ENCODE measurements around the gene PRICKLE1.

PRICKLE1 gene
- total RNA-seq, result 0 to 0.14 reads per million in 2 donors

DNA sequence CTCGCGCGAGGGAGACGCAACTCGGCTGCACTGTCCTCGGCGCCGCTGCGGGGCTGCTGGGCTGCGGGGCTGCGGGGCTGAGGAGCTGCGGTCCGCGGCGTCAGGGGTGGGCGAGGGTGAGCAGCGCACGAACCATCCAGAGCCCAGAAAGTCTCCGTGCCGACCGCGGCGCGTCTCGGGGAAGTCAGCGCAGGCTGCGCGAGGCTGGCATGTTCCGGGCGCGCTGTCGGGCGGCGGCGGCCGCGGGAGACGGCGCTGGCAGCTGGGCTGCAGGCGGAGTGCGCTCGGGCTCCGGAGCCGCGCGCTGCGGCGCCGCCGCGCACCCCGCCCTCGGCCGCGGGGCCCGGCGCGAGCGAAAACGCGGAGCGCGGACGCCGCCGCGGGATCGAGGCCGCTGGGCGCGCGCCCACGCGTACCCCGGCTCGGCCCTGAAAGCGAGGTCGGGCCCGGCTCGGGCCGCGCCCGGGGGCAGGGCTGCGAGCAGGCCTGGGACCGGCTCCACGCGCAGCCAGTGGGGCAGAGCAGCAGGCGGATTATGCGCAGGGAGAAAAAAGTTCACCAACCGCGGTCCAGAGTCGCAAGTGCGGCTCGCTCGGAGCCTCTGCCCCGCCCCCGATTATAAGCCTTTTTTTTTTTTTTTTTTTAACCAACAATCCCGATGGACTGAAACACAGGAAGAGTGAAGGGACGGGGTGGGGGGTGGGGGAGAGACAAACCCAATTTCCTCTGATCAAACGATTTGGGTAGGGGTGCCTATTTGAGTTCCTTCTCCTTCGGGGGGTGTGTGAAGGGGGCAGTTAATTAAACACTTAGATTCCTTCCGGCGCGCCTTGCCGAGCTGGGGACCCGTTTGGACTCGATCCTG lies at the start of gene PRICKLE1:
Gene PRICKLE1, minus strand, starts transcription at position 282 of the 865 bp plus-strand sequence. CDS start 117,230 bp downstream, outside the sequence.
- DNase-seq, result no peak

- DNase-seq, result no peak
Observed at GRCh38 chr12:42638697-42639096, 49.2 kb upstream of the PRICKLE1 start.

DNA sequence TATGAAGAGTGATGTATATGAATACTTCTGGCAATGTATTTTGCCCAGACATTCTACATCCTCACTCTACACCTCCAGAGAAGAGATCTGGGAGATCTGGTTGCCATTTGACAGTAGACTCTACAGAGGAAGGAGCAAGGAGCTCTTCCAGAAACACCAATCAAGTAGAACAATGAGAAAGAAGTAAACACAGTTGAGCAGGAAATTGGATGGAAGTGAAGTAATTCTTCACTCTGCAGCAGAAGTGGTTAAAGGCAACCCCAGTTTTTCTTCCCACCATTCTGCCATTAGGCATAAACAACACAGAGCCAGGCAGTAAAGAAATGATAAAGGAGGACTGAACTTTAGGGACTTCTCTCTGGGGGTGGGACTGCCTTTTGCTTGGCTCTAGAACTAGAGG lies 48.5 kb upstream of the PRICKLE1 start:
- no peak for DNase-seq

GRCh38 chr12:42636993-42637392 lies 47.4 kb upstream of the PRICKLE1 start:
- DNase-seq, result no peak

GRCh38 chr12:42633594-42633993 lies 44.0 kb upstream of the PRICKLE1 start:
- DNase-seq, result no peak

DNA sequence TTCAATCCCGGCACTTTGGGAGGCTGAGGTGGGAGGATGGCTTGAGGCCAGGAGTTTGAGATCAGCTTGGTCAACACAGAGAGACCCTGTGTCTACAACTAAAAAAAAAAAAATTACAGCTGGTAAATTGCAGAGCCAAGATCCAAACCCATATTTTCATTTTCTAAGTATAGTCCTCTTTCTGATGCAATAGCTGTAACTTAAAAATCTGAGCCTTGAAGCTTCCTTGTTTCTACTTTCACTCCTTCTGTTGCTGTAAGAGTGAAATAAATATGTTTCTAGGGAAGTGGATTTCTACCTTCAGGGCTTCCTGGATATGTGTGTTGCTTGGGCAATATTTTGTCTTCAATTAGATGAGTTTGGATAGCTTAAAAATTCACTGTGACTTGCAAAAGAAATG lies 42.0 kb upstream of the PRICKLE1 start:
- DNase-seq, result no peak

DNA sequence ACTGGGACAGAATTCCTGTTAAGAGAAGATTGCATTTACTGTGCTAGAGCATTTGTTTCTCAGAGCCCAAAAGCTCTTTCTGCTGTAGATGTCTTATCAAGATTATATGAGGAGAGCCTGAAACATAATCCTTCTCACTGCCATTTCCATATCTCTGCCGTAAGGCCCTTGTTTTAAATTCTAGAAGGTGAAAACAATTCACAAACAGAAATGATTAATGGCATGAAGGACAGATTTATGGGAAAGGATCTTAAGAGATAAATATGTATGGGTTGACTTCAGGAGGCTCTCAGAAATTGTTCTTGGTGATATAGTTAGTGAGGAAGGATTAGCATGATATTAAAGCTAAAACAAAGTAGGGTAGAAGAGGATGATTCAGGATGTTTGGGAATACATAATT lies 40.8 kb upstream of the PRICKLE1 start:
- no peak for DNase-seq

DNA sequence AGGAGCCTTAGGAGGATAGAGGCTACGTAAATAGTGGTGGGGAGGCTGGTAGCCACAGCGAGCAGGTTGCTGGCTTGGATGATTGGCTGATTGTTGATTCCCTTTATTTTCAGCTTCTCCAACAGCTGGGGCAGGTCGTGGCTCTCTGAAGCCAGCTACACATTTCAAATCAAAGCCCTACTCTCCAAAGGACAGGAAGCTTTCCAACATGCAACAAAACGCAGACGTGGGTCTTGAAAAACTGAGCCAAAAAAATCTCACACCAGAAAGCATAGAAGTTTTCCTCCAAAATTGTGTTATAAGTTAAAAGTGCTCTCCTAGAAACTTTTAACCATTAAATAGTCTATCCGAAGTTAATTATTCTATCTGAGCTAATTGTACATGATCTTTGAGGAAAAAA lies 37.6 kb upstream of the PRICKLE1 start:
- DNase-seq, result no peak

GRCh38 chr12:42625611-42626010 lies 36.1 kb upstream of the PRICKLE1 start:
- DNase-seq, result no peak

GRCh38 chr12:42617622-42618021 lies 28.1 kb upstream of the PRICKLE1 start:
- no peak for DNase-seq

DNA sequence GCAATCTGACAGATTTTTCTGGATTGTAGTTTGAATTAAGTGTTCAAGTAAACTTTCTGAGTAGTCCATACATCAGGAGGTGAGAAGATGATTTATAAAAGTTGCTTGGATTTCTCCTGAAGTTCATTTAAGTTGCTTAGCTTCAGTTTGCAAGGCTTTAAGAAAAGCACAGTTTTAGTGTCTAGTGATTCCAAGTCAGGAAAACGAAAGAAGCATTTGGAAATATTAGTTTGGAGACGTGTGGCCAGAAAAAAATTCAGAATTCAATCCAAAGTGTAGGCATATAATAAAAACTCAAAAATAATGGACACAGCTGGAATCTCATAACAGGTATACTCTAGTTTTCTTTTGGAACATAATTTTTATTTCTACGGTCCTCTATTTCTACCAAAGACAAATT lies 25.5 kb upstream of the PRICKLE1 start:
- DNase-seq, result no peak

- DNase-seq, result no peak
Observed at GRCh38 chr12:42612231-42612613, 22.7 kb upstream of the PRICKLE1 start.

DNA sequence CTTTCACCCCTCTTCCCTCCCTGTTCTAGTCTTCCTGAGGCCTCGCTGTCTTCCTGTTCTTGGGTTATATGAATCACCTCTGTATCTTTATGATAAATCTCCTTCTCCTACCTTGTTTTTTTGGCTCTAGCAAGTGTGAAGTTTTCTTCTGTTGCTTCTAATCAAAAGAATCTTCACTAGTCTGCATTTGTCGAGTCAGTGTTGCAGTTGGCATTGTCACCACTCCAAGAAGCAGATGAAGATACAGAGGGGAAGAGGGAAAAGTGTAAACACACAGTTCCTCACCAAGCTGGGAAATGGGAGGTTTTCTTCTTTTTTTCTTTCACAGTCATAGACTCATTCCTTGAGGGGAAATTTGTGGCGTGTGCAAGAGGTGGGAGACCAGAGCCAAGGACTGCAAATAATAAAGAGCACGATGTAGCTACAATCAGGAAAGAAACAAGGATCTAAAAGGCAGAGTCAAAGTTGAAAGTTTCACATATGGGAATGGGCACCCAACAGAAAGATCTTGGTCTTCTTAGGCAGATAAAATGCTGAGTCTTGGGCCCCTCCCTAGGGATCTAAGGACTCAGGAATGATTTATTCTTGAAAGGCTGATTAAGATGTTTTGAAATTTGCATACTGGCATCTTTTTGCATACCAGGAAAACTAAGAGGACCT lies 22.2 kb upstream of the PRICKLE1 start:
- DNase-seq, result no peak

DNA sequence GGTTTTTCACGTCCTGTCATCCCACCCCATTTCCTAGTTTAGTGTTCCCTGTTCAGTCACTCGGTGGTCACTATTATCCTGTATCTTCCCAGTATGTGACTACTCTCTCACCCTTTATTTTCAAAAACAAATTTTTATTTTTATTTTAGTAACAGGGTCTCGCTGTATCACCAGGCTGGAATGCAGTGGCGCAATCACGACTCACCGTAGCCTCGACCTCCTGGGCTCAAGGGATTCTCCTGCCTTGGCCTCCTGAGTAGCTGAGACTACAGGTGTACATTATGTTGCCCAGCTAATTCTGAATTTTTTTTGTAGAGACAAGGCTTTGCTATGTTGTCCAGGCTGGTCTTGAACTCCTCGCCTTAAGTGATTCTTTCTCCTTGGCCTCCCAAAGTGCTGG lies 20.1 kb upstream of the PRICKLE1 start:
- no peak for DNase-seq

GRCh38 chr12:42608196-42608825 lies 18.8 kb upstream of the PRICKLE1 start:
- no peak for DNase-seq

DNA sequence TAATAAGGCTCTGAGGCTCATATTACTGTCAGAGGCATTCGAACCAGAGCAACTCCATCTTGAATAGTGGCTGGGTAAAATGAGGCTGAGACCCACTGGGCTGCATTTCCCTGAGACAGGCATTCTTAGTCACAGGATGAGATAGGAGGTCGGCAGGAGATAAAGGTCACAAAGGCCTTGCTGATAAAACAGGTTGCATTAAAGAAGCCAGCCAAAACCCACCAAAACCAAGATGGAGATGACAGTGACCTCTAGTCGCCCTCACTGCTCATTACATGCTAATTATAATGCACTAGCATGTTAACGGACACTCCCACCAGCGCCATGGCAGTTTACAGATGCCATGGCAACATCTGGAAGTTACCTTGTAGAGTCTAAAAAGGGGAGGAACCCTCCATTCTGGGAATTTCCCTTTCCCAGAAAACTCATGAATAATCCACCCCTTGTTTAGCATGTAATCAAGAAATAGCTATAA lies 18.1 kb upstream of the PRICKLE1 start:
- DNase-seq, result no peak

DNA sequence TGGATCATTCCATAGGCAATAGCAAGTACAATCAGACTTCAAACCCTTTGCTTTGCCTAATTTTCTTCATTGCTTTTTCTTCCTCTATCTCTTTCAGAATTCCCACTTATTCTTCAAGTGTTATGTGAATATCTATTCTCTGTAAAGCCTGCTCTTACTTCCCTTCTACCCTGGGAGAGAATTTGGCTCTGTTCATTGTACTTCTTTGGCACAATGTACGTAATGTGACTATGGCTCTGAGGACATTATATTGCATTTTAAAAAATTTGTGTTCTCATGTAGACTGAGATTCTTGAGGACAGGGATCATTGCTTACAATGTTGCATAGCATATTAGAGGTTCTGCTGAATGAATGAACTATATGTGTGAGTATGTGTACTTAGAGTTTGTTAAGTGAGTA lies 16.9 kb upstream of the PRICKLE1 start:
- no peak for DNase-seq

- no peak for DNase-seq
Observed at GRCh38 chr12:42605685-42606084, 16.1 kb upstream of the PRICKLE1 start.

DNA sequence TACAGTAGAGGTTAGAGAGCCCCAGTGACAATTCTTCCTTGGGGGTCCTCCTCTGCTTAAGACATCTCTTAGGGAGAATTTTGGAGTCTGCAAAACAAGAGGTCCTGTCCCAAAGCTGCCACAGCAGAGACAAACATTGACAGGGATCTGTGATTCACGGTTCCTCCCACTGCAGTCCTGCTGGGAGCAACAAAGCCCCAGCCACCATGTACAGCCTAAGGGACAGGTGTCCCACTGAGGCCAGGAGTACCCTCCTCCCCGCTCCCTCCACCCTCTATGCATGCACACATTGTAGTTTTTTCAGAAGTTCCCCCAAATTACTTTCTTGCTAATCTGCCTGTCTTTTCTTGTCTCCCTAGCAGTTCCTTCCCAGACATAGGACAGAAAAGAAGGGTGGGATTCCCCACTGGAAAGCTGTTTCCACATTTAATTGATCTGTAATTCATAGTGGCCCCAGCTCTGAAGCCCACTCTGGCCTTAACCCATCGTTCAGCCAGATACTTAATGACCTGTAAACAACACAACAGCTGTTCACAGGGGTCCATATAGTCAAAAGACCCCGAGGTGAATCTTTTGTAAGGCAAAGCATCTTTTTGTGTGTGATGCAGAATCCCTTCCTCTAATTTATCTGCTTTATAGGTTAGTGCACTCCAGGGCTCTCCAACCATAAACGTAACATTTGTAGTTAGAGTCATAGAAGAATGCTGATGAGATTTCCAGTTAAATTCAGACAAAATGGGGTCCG lies 13.9 kb upstream of the PRICKLE1 start:
- no peak for DNase-seq

GRCh38 chr12:42593874-42594273 lies 4.3 kb upstream of the PRICKLE1 start:
- no peak for DNase-seq

- no peak for DNase-seq
Observed at GRCh38 chr12:42590330-42590934, 886 bp upstream of the PRICKLE1 start.

Measured in T-helper 9 cell (primary cell).